IPS-20b (cell line): ENCODE data around the gene LRRC43.

Experiments used
- H3K27ac ChIP-seq: one replicate; pipeline ENCODE4 v1.5.1; 2013; ENCODE audit warnings: low read length
- H3K27me3 ChIP-seq: 2 replicates; pipeline ENCODE4 v1.6.1; 2013; ENCODE audit warnings: mild to moderate bottlenecking, low read length, inconsistent platforms; ENCODE audit not compliant: insufficient read depth
- H3K36me3 ChIP-seq: 2 replicates; pipeline ENCODE4 v1.6.1; 2013; ENCODE audit warnings: low read depth, mild to moderate bottlenecking, inconsistent platforms, low read length, moderate library complexity; ENCODE audit not compliant: insufficient read depth
- H3K4me1 ChIP-seq: 2 replicates; pipeline ENCODE4 v1.6.1; 2013; ENCODE audit warnings: mild to moderate bottlenecking, control low read depth, inconsistent platforms, low read length, moderate library complexity; ENCODE audit not compliant: insufficient read depth
- H3K4me3 ChIP-seq: 2 replicates; pipeline ENCODE4 v1.5.1; 2013; ENCODE audit warnings: mild to moderate bottlenecking, low read length, inconsistent platforms
- H3K9ac ChIP-seq: 2 replicates; pipeline ENCODE4 v1.6.1; 2013; ENCODE audit warnings: low read depth, mild to moderate bottlenecking, inconsistent platforms, low read length, moderate library complexity
- H3K9me3 ChIP-seq: 2 replicates; pipeline ENCODE4 v1.6.1; 2013; ENCODE audit warnings: mild to moderate bottlenecking, low read depth, low read length, inconsistent platforms; ENCODE audit not compliant: insufficient read depth

The LRRC43 gene

DNA sequence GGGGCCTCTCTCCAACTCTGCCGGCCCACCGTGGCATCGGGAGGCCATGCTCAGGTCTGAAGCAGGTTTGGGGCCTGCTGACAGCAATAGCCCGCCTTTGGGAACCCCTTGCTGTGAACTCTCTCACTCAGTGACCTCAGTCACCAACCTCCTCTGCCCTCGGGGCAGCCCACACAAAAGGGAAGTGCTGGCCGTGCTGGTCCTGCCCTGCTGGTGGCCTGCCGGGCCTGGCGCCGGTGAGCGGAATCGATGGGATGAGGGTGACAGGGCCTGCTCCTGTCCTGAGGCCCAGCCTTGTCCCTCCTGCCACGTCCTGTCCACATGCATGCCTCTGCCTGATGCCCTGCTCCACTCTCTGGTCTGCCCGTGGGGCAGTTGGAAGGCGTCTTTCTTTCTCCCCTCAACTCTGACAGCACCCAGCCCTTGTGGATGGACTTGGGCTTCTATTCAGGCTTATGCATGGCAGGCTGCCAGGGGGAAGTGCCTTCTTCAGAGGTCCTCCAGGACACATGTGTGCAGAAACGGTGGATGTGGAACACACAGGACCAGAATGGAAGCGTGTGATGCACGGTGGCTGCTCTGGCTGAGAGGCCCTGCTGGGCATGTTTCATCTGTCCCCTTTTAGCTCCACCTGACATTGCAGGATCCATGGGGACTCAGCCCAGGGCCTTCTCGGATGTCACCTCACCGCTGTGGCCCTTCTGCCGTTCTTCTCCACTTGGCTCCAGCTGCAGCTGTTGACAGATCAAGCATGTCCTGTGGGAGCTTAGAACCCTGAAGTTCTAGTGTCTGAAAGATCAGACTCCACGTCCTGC is 40.8 kb upstream of the LRRC43 start:
- no peaks in the 10 kb centered on the region for H3K27me3 ChIP-seq
- H3K27ac ChIP-seq, result no peak overlapping the region
- peaks cover 3% of the 10 kb centered on the region; the same call in 1 of the 2 replicates for H3K4me1 ChIP-seq
- peaks cover 25% of the 10 kb centered on the region for H3K9me3 ChIP-seq
- no peak overlapping the region for H3K9ac ChIP-seq
- no peak overlapping the region for H3K4me3 ChIP-seq
- H3K36me3 ChIP-seq, result peaks cover 26% of the 10 kb centered on the region

DNA sequence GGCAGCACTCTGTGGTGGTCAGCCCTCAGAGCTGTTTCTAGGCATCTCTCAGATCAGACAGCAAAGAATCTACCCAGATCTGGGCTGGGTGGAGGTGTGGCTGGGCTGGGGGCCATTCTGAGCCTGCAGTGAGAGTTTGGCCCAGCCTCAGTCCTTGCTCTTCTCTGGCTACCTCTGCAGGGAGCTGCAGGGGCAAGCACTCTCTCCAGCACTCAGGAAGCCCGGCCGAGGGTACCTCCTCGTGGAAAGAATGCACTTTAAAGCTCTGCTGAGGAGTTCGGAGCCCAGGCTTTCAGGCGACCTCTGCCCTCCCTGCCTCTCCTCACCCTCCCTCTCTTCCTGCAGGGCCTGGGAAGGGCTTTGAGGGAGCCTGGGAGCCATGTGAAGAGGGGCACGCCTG is 40.1 kb upstream of the LRRC43 start:
- H3K4me1 ChIP-seq, result no peaks in the 10 kb centered on the region
- H3K9me3 ChIP-seq, result peaks cover 25% of the 10 kb centered on the region
- H3K9ac ChIP-seq, result no peak overlapping the region
- H3K4me3 ChIP-seq, result no peak overlapping the region
- no peaks in the 10 kb centered on the region for H3K27me3 ChIP-seq
- H3K36me3 ChIP-seq, result peaks cover 26% of the 10 kb centered on the region
- no peak overlapping the region for H3K27ac ChIP-seq

DNA sequence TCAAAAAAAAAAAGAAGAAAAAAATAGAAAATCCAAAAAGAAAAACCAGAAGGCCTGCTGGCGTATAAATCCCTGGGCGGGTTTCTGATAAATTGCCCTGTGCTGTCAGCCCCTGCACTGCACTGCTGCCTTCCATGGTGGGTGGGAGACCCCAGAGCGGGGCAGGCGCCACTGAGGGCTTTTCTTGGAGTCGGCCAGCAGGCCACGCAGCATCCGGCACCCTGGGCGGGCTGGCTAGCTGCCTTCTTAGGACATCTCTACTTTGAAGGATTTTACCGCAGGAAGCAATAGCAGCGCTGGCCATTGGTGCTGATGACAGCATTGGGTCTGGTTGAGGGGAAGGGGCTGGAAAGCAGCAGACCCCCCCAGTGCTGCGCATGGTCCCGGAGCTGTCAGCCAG is 38.0 kb upstream of the LRRC43 start:
- Histone ChIP-seq H3K4me3 (no peak overlapping the region), H3K27me3 (no peaks in the 10 kb centered on the region), H3K4me1 (no peaks in the 10 kb centered on the region), H3K27ac (no peak overlapping the region), H3K9me3 (peaks cover 25% of the 10 kb centered on the region), H3K36me3 (peaks cover 26% of the 10 kb centered on the region), H3K9ac (no peak overlapping the region)

DNA sequence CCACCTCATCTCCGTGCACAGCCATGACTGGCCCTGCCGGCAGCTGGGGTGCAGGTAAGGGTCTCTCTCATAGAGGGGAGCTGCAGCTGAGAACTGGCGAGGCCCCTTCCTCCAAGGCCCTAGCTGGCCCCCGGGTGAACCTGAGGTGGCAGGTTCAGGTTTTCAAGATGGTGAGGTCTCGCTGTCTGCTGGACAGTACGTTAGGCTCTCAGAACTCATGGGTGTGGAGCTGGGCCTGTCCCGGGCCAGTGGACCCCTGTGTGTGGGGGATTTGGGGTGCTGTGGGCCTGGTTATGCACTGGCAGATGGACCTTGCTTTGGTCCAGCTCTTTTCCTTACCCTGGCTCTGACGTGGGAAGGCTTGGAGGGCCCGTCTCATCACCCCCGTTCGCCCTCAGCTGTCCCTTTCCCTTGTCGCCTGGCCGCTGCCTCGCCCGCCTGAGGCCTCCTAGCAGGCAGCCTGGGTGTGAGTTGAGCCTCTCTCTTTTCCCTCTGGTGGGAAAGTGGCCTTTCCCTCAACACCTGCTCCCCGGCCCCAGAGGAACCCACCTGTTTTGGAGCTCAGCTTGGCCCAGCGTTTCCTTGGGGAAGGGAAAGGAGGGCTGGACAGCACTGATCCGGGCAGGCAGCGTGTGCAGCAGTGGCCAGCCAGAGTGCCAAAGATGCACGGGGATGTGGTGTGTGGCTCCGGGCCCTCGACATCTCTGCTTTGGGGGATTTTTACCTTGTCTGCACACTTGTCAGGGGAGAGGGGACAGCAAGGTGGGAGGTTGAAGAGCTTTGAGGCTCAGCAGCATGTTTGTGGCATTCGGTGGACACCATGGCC is 37.2 kb upstream of the LRRC43 start:
- Histone ChIP-seq H3K27ac (no peak overlapping the region), H3K9me3 (peaks cover 25% of the 10 kb centered on the region), H3K4me3 (no peak overlapping the region), H3K4me1 (no peaks in the 10 kb centered on the region), H3K9ac (no peak overlapping the region), H3K36me3 (peaks cover 26% of the 10 kb centered on the region), H3K27me3 (no peaks in the 10 kb centered on the region)

DNA sequence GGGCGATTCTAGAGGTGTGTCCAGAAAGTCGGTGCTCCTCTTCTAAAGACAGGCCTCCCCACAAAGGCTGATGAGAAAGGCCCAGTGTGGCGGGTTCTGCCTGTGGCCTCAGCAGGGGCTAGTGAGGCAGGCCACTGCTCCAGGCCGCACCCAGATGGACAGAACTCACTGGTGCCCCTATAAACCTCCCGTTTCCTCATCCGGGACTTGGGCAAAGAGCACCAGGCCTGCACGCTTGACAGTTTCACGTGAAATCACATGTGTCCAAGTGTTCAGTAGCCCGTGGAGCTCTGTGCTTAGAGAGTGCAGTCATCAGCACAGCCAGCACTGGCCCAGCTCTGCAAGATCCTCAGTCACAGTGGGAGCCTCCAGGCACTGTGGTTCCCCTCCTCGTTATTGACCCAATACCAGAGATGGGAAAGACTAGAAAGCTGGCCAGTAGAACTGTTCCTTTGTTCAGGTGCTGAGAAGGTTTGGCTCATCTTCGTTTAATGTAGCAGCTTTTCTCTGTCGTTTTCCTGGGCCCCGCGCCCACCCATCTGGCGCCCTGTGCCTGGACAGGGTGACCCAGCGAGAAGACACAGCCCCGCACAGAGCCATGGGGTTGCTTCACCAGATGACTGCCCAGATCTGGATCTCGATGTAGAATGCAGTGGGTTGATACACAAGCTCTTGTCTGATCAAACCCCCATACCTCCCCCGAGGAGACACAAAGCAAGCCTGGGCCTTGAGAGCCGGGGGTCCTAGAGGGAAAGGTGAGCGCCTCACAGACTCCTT is 35.2 kb upstream of the LRRC43 start:
- H3K27me3 ChIP-seq, result no peaks in the 10 kb centered on the region

DNA sequence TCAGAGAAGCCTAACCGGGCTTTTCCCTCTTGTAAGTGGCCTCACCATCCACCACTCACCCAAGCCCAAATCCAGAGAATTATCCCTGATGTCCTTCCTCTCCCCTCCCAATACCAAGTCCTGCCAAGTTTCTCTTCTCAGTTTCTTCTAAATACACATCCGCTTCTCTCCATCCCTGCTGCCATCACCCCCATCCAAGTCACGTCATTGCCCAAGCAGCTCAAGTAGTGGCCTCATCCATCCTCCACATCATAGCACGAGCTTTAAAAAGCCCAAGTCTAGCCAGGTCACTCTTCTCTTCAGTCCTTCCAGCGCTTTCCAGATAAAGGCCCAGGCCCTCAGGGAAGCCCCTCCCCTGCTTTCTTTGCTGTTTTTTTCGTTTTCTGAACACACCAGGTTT is 34.3 kb upstream of the LRRC43 start:
- Histone ChIP-seq H3K9me3 (peaks cover 2% of the 10 kb centered on the region), H3K27me3 (no peaks in the 10 kb centered on the region), H3K4me3 (no peak overlapping the region), H3K9ac (no peak overlapping the region), H3K4me1 (no peaks in the 10 kb centered on the region), H3K27ac (no peak overlapping the region), H3K36me3 (no peaks in the 10 kb centered on the region)

More for the DNA sequence above, 35.2 kb upstream of the LRRC43 start:
- no peak overlapping the region for H3K4me3 ChIP-seq
- peaks cover 6% of the 10 kb centered on the region for H3K36me3 ChIP-seq
- H3K9ac ChIP-seq, result no peak overlapping the region
- H3K27ac ChIP-seq, result no peak overlapping the region
- no peaks in the 10 kb centered on the region for H3K4me1 ChIP-seq
- H3K9me3 ChIP-seq, result peaks cover 11% of the 10 kb centered on the region

DNA sequence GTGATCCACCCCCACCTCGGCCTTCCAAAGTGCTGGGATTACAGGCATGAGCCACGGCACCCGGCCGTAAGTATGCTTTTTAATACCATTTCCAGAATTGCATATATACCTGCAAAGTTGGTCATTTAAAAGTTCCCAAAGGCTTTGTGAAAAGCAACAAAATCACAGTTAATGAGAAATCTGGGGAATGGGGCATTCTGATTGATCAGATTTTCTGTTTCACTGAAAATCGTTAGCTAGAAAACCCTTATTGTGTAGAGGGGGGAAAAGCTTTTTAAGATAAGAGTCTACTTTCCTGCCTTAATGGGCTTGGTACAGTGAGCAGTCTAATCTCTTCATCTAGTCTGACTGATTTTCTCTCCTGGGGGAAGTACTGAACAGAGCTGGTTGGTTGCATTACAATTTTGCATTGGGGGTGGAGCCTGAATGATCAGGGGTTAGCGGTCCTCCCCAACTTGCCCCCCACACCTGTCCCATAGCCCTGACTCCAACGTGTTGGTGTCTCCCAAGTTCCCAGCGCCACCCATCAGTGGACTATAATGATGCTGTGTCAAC is 32.7 kb upstream of the LRRC43 start:
- Histone ChIP-seq H3K9ac (no peak overlapping the region), H3K27ac (no peak overlapping the region), H3K27me3 (no peaks in the 10 kb centered on the region), H3K4me1 (no peaks in the 10 kb centered on the region), H3K4me3 (no peak overlapping the region), H3K36me3 (no peaks in the 10 kb centered on the region), H3K9me3 (no peaks in the 10 kb centered on the region)

DNA sequence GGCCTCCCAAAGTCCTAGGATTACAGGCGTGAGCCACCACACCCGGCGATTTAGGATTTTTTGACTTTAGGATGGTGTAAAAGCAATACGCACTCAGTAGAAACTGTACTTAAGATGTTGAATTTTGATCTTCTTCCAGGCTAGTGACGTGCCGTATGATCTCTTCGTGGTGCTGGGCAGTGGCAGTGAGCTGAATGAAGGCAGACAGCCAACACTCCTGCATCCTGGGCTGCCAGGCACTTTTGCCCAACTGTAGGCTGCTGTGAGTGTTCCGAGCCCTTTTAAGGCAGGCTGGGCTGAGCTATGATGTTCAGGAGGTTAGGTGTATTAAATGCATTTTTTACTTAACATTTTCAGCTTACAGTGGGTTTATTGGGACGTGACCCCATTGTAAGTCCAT is 30.2 kb upstream of the LRRC43 start:
- H3K4me1 ChIP-seq, result no peaks in the 10 kb centered on the region
- no peak overlapping the region for H3K4me3 ChIP-seq
- no peaks in the 10 kb centered on the region for H3K27me3 ChIP-seq
- no peak overlapping the region for H3K27ac ChIP-seq
- no peak overlapping the region for H3K9ac ChIP-seq
- H3K36me3 ChIP-seq, result no peaks in the 10 kb centered on the region
- H3K9me3 ChIP-seq, result no peaks in the 10 kb centered on the region

DNA sequence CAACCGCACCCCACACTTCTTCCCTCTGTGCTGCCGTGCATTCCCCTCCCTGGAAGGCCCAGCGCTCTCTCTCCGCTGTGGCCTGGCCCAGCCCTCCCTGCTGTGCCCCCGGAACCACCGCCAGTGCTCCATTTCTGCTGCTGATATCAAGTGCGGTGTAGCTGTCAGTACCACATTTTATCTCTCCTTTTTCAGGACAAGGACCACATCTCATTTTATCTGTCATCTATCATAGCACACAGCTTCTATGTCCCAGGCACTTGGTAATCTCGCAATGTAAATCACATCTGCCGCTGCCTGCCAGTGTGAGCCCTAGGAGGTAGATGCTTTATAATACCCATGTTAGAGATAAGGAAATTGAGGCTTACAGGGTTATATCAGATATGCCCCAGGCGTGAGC is 27.2 kb upstream of the LRRC43 start:
- Histone ChIP-seq H3K9ac (no peak overlapping the region), H3K36me3 (no peaks in the 10 kb centered on the region), H3K9me3 (no peaks in the 10 kb centered on the region), H3K4me1 (no peaks in the 10 kb centered on the region), H3K4me3 (no peak overlapping the region), H3K27me3 (no peaks in the 10 kb centered on the region), H3K27ac (no peak overlapping the region)

DNA sequence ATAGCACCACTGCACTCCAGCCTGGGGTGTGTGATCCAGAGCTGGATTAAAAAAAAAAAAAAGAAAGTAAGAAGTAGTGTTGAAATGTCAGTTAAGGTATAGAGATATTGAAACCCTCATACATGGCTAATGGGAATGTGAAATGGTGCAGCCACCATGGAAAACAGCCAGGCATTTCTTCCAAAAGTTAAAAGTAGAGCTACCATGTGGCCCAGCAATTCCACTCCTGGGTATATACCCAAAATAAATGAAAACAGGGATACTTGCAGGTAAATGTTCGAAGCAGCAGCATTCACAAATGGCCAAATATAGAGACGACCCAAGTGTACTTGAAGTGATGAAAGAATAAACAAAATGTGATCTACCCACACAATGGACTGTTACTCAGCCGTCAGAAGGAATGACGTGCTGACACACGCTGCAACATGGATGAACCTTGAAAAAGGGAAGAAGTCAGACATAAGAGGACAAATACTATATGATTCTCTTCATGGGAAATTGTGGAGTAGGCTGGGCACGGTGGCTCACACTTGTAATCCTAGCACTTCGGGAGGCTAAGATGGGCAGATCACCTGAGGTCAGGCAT is 24.1 kb upstream of the LRRC43 start:
- Histone ChIP-seq H3K4me3 (no peak overlapping the region), H3K27me3 (no peaks in the 10 kb centered on the region), H3K4me1 (no peaks in the 10 kb centered on the region), H3K9me3 (no peaks in the 10 kb centered on the region), H3K36me3 (no peaks in the 10 kb centered on the region), H3K9ac (no peak overlapping the region), H3K27ac (no peak overlapping the region)

DNA sequence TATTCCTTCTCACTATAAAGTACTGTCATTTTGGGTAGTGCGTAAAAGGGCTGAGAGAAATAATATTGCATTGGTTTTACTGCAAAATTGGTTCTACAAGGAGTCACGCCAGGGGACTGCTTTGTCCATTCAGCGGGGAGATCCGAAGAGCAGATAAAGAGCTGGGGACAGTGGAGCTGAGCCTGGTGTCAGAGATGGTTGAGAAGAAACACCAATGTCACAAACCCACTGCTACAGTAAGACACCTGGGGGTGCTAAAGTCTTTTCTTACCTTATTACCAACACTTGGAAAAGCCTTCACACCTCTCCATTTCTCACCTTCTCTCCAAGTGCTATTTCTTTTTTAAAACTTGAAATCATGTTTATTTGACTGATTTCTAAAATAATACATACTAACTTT is 23.0 kb upstream of the LRRC43 start:
- Histone ChIP-seq H3K36me3 (no peaks in the 10 kb centered on the region), H3K4me3 (no peak overlapping the region), H3K4me1 (no peaks in the 10 kb centered on the region), H3K27me3 (no peaks in the 10 kb centered on the region), H3K9me3 (no peaks in the 10 kb centered on the region), H3K27ac (no peak overlapping the region), H3K9ac (no peak overlapping the region)
